ENCODE data around the gene C2CD3. TPM values are rescaled to one million over a fixed set of nuclear protein-coding genes. Genes with fewer than 3 reads are reported as not detected.
"Not testable (repeated sequence)": the region's sequence is repeated elsewhere in the genome, so short reads cannot be mapped to it uniquely, and the experiment has no call there.

Gene C2CD3
- total RNA-seq, 1 donor from 2014 or later = 26.2 TPM

- intact Hi-C loops (cut with DNase I) = no loop called here
- no peak for DNase-seq (ENCODE audit: low spot score)
- ATAC-seq = no peak
Measured at GRCh38 chr11:74077193-74077592, 93.6 kb downstream of the C2CD3 start.

DNA sequence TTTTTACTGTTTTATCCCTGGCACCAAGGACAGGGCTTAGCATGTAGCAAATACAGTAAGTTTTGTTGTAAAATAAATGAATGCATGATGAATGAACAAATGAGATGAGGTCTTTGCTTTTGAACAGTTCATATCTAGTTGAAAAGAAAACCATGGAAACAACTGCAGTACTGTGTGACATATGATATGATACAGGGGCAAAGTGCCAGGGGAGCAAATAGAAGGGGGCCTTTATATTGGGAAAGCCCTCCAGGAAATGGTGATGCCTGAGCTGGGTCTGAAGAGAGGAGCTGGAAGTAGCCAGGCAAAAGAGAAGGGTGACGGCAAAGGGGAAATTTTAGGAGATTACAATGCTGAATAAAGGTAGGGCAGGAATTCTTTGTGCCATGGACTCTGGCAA lies 98.1 kb downstream of the C2CD3 start:
- ATAC-seq (no peak), DNase-seq (ENCODE audit: low spot score) (no peak)
- intact Hi-C loops (cut with DNase I) = no loop called here

GRCh38 chr11:74072286-74072685 lies 98.5 kb downstream of the C2CD3 start:
- no peak for DNase-seq (ENCODE audit: low spot score)

GRCh38 chr11:74070723-74071492 lies 99.9 kb downstream of the C2CD3 start:
- peak; percentile 10 for ATAC-seq
- no peak for DNase-seq (ENCODE audit: low spot score)
- intact Hi-C loops (cut with DNase I) = no loop called here

More at GRCh38 chr11:74072286-74072685, 98.5 kb downstream of the C2CD3 start:
- intact Hi-C loops (cut with DNase I) = no loop called here
- no peak for ATAC-seq

DNA sequence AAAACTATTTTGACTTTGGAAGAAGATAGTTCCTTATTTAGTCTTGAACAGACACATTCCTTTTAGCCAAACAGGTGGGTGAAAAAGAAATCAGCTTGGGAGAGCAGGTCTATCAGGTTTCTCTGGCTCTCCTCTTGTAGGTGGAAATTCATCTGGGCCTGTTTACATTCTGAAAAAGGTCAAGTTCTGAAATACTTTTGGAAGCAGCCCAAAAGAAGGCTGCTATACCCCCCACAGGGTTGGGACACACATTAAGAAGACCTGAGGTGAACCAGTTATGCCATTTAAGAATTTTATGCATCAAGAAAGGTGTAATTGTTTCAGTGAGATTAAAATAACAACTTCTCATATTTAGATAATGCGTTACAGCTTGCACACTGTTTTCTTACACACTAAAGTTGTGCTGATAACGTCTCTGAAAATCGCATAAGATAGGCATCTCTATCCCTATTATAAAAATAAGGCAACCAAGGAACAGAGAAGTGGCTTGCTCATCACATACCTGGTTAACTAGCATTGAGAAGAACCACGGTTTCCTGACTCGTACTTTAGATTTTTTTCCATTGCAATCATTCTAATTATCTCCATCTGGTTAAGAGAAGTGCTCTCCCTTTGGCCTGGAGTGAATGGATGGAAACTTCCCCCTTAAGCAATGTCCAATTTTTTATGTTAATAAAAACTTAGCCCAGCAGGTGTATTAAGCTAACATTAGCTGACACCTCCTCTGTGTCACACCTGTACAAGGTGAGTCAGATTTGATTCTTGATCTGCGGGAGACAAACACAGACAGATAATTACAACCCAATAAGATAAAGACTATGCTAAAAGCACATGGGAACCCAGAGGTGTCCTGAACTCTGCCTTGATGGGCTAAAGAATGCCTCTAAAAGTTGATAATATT lies 101.4 kb downstream of the C2CD3 start:
- intact Hi-C loops (cut with DNase I) = no loop called here
- DNase-seq (ENCODE audit: low spot score) (no peak), ATAC-seq (no peak)

DNA sequence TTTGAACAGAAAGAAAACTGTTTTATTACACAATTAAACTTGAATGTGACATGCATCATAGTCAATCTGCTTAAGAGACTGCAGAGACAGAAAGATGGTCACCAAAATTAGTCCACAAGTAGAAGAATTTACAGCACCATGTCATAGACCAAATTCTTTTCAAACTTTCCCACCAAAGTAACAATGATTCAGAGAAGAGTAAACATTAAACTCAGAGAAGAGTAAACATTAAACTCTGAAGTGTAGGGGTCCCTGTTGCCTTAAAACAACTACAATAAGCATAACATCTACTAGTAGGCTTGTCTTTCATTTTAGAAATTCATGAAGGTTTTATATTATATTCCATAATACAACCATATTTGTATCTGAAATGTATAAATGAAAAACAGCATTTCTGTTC lies 104.1 kb downstream of the C2CD3 start:
- DNase-seq (ENCODE audit: low spot score); intact Hi-C loops (cut with DNase I); ATAC-seq: not testable (repeated sequence)

GRCh38 chr11:74065534-74065933 lies 105.3 kb downstream of the C2CD3 start:
- intact Hi-C loops (cut with DNase I) = not testable (repeated sequence)

DNA sequence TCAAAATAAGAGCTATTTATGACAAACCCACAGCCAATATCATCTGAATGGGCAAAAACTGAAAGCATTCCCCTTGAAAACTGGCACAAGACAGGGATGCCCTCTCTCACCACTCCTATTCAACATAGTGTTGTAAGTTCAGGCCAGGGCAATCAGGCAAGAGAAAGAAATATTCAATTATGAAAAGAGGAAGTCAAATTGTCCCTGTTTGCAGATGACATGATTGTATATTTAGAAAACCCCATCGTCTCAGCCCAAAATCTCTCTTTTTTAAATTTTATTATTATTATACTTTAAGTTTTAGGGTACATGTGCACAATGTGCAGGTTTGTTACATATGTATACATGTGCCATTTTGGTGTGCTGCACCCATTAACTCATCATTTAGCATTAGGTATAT lies 107.2 kb downstream of the C2CD3 start:
- intact Hi-C loops (cut with DNase I); ATAC-seq; DNase-seq (ENCODE audit: low spot score): not testable (repeated sequence)

More at GRCh38 chr11:74065534-74065933, 105.3 kb downstream of the C2CD3 start:
- not testable (repeated sequence) for ATAC-seq; DNase-seq (ENCODE audit: low spot score)

- intact Hi-C loops (cut with DNase I); ATAC-seq: not testable (repeated sequence)
Measured at GRCh38 chr11:74061599-74061998, 109.2 kb downstream of the C2CD3 start.

GRCh38 chr11:74057249-74058151 lies 113.3 kb downstream of the C2CD3 start:
- DNase-seq (ENCODE audit: low spot score) (no peak), ATAC-seq (no peak)
- intact Hi-C loops (cut with DNase I) = no loop called here

More at GRCh38 chr11:74061599-74061998, 109.2 kb downstream of the C2CD3 start:
- not testable (repeated sequence) for DNase-seq (ENCODE audit: low spot score)

GRCh38 chr11:74055938-74056337 lies 114.9 kb downstream of the C2CD3 start:
- ATAC-seq = no peak
- DNase-seq (ENCODE audit: low spot score) = no peak
- intact Hi-C loops (cut with DNase I) = no loop called here

- DNase-seq (ENCODE audit: low spot score) = no peak
- intact Hi-C loops (cut with DNase I) = no loop called here
Measured at GRCh38 chr11:74050465-74050864, 120.3 kb downstream of the C2CD3 start.

GRCh38 chr11:74048993-74049392 lies 121.8 kb downstream of the C2CD3 start:
- DNase-seq (ENCODE audit: low spot score) (no peak), ATAC-seq (no peak)
- intact Hi-C loops (cut with DNase I) = no loop called here

More at GRCh38 chr11:74050465-74050864, 120.3 kb downstream of the C2CD3 start:
- ATAC-seq = no peak

DNA sequence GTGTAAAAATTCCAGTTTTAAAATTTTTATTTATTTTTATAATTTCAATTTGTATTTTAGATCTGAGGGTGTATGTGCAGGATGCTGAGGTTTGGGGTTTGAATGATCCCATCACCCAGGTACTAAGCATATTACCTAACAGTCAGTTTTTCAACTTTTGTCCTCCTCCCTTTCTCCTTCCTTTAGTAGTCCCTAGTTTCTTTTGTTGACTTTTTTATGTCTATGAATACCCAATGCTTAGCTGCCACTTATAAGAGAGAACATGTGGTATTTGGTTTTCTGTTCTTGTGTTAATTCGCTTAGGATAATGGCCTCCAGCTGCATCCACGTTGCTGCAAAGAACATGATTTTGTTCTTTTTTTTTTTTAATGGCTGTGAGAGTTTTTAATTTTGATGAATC lies 126.3 kb downstream of the C2CD3 start:
- DNase-seq (ENCODE audit: low spot score) = no peak
- intact Hi-C loops (cut with DNase I) = no loop called here
- ATAC-seq = no peak

DNA sequence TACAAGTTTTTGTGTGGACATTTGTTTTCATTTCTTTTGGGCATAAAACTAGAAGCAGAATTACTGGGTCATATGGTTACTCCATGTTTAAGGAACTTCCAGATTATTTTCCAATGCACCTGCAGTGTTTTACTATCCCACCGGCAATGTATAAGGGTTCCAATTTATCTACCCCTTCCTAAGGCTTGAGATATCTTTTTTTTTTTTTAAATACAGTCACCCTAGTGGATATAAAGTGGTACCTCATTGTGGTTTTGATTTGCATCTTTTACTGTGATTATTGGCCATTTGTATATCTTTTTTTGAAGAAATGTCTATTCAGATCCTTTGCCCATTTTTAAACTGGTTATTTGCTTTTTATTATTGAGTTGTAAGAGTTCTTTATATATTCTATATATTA lies 127.4 kb downstream of the C2CD3 start:
- intact Hi-C loops (cut with DNase I) = no loop called here
- DNase-seq (ENCODE audit: low spot score) = no peak
- no peak for ATAC-seq

DNA sequence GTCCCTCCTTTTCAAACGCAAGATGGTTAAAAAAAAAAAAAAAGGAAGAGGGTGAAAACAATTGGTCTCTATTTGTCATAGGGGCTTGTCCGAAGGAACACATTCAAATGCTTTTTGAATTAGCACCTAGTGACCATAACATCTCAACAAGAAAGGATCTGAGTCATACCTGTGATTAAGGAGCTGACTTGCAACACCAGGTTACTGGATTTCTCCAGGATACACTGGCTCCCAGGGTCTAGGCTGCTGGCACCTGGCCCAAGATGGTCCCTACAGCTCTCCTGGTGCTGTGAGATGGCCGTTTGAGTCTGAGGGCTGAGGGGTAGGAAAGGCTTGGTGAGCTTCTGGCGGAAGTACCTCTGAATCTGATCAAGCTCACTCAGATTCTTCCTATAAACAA lies 133.5 kb downstream of the C2CD3 start:
- no peak for ATAC-seq
- DNase-seq (ENCODE audit: low spot score) = no peak
- intact Hi-C loops (cut with DNase I) = no loop called here

GRCh38 chr11:74035264-74035663 lies 135.5 kb downstream of the C2CD3 start:
- no peak for ATAC-seq
- no peak for DNase-seq (ENCODE audit: low spot score)
- intact Hi-C loops (cut with DNase I) = no loop called here

GRCh38 chr11:74033046-74033445 lies 137.8 kb downstream of the C2CD3 start:
- intact Hi-C loops (cut with DNase I) = no loop called here
- DNase-seq (ENCODE audit: low spot score) (no peak), ATAC-seq (no peak)

All from sciatic nerve (tissue), 2 donors.